Kidney glomerular epithelial cell (primary cell): ENCODE measurements around the gene PCDH9.
"Not testable (repeated sequence)": the region's sequence is repeated elsewhere in the genome, so short reads cannot be mapped to it uniquely, and the experiment has no call there.

Experiments used
- DNase-seq: peaks from one replicate; lab custom pipeline; 2025; lab: John Stamatoyannopoulos, UW

PCDH9 gene

GRCh38 chr13:66896933-66897332 is 333.2 kb downstream of the PCDH9 start:
- no peak for DNase-seq

GRCh38 chr13:66895780-66896179 is 334.4 kb downstream of the PCDH9 start:
- no peak for DNase-seq

- DNase-seq = no peak
These were observed 334.8 kb downstream of the PCDH9 start for GRCh38 chr13:66895320-66895719.

- peak; percentile 6 for DNase-seq
These were observed 341.4 kb downstream of the PCDH9 start for GRCh38 chr13:66888698-66889097.

GRCh38 chr13:66887088-66887487 is 343.0 kb downstream of the PCDH9 start:
- DNase-seq = peak; percentile 66

- no peak for DNase-seq
These were observed 343.9 kb downstream of the PCDH9 start for GRCh38 chr13:66886264-66886663.

- DNase-seq = not testable (repeated sequence)
These were observed 349.0 kb downstream of the PCDH9 start for GRCh38 chr13:66881170-66881569.

- DNase-seq = no peak
These were observed 350.1 kb downstream of the PCDH9 start for GRCh38 chr13:66879988-66880387.

- DNase-seq = no peak
These were observed 354.9 kb downstream of the PCDH9 start for GRCh38 chr13:66875264-66875663.

GRCh38 chr13:66864627-66865026 is 365.5 kb downstream of the PCDH9 start:
- DNase-seq = no peak

- no peak for DNase-seq
These were observed 369.2 kb downstream of the PCDH9 start for GRCh38 chr13:66860878-66861417.

- DNase-seq = no peak
These were observed 369.9 kb downstream of the PCDH9 start for GRCh38 chr13:66859934-66860877.

GRCh38 chr13:66859078-66859477 is 371.1 kb downstream of the PCDH9 start:
- no peak for DNase-seq

- DNase-seq = no peak
These were observed 372.0 kb downstream of the PCDH9 start for GRCh38 chr13:66858163-66858562.

GRCh38 chr13:66855131-66855530 is 375.0 kb downstream of the PCDH9 start:
- no peak for DNase-seq

- no peak for DNase-seq
These were observed 376.6 kb downstream of the PCDH9 start for GRCh38 chr13:66853564-66853963.

GRCh38 chr13:66849706-66850105 is 380.4 kb downstream of the PCDH9 start:
- no peak for DNase-seq

GRCh38 chr13:66847541-66847940 is 382.6 kb downstream of the PCDH9 start:
- DNase-seq = no peak

- DNase-seq = no peak
These were observed 384.7 kb downstream of the PCDH9 start for GRCh38 chr13:66845393-66845792.

GRCh38 chr13:66844933-66845332 is 385.2 kb downstream of the PCDH9 start:
- DNase-seq = no peak

GRCh38 chr13:66842766-66843165 is 387.4 kb downstream of the PCDH9 start:
- no peak for DNase-seq

GRCh38 chr13:66840621-66841020 is 389.5 kb downstream of the PCDH9 start:
- no peak for DNase-seq

GRCh38 chr13:66837246-66837645 is 392.9 kb downstream of the PCDH9 start:
- no peak for DNase-seq
